ENCODE measurements around the gene CACNA2D3. TPM values are rescaled to one million over a fixed set of nuclear protein-coding genes. Genes with fewer than 3 reads are reported as not detected.
A peak's percentile ranks its signal among the peaks of the same experiment; 100 is the strongest.

The CACNA2D3 gene
- total RNA-seq: under 1 TPM; 0.42 to 0.98 TPM

DNA sequence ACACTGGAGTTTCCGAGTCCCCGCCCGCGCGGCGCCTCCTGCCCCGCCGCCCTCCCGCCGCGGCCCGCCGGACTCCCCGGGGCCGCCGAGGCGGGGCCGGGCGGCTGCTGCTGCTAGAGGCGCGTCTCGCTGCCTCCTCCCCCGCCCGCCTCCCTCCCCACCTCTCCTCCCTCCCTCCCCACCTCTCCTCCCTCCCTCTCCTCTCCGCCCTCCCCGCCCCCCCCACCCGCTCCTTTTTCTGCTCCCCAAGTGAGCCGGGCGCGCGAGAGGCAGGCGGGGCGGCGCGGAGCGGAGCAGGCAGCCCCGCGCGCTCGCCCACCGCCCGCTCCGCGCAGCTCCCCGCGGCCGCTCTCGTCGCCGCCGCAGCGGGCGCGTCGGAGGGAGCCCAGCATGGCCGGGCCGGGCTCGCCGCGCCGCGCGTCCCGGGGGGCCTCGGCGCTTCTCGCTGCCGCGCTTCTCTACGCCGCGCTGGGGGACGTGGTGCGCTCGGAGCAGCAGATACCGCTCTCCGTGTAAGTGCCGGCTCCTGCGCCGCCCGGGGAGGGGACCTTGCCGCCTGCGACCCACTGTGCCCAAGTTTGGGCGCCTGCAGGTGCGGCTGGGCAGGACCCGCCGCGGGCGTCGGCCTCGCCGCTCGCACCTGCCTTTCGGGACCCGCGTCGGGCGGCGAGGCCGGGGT lies at the start of gene CACNA2D3:
Gene CACNA2D3 (plus strand): TSS at position 229 of the 679 bp plus-strand sequence.
- intact Hi-C loops (cut with DNase I): no loop called here
- TF ChIP-seq, protein P1, sequence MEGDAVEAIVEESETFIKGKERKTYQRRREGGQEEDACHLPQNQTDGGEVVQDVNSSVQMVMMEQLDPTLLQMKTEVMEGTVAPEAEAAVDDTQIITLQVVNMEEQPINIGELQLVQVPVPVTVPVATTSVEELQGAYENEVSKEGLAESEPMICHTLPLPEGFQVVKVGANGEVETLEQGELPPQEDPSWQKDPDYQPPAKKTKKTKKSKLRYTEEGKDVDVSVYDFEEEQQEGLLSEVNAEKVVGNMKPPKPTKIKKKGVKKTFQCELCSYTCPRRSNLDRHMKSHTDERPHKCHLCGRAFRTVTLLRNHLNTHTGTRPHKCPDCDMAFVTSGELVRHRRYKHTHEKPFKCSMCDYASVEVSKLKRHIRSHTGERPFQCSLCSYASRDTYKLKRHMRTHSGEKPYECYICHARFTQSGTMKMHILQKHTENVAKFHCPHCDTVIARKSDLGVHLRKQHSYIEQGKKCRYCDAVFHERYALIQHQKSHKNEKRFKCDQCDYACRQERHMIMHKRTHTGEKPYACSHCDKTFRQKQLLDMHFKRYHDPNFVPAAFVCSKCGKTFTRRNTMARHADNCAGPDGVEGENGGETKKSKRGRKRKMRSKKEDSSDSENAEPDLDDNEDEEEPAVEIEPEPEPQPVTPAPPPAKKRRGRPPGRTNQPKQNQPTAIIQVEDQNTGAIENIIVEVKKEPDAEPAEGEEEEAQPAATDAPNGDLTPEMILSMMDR (IDR thresholded peaks at IDR 0.05): no peak
- no peak within 1 kb of the TSS for H3K27ac ChIP-seq
- H3K9me3 ChIP-seq: no peaks in the 10 kb centered on the region
- H3K4me3 ChIP-seq: peak within 1 kb of the TSS; percentile 39
- peak; percentile 56 for DNase-seq
- H3K27me3 ChIP-seq: peaks cover 50% of the 10 kb centered on the region
- H3K9ac ChIP-seq (ENCODE audit: low read depth in 2 of 2, low read length in 2 of 2): no peak within 1 kb of the TSS
- H3K36me3 ChIP-seq: no peaks in the 10 kb centered on the region
- H3K4me1 ChIP-seq: no peaks in the 10 kb centered on the region

DNA sequence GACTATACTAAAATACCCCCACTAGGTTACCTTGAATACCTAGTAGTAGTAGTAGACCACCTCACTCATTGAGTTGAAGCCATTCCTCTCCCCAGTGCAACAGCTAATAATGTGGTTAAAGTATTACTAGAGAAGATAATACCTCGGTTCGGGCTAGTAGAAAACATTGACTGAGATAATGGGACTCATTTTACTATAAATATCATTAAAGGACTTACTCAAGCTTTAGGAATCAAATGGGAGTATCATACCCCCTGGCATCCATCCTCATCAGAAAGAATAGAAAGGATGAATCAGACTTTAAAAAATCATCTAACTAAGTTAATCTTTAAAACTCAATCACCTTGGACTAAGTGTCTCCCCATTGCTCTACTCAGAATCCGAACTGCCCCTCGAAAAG lies 49.0 kb upstream of the CACNA2D3 start:
- no peaks in the 10 kb centered on the region for H3K36me3 ChIP-seq
- H3K9me3 ChIP-seq: no peaks in the 10 kb centered on the region
- no peak for DNase-seq
- intact Hi-C loops (cut with DNase I): no loop called here
- H3K27me3 ChIP-seq: no peaks in the 10 kb centered on the region
- no peak overlapping the region for H3K9ac ChIP-seq (ENCODE audit: low read depth in 2 of 2, low read length in 2 of 2)
- TF ChIP-seq, protein P1 (IDR thresholded peaks at IDR 0.05): no peak
- H3K27ac ChIP-seq: no peak overlapping the region
- H3K4me1 ChIP-seq: no peaks in the 10 kb centered on the region
- no peak overlapping the region for H3K4me3 ChIP-seq

DNA sequence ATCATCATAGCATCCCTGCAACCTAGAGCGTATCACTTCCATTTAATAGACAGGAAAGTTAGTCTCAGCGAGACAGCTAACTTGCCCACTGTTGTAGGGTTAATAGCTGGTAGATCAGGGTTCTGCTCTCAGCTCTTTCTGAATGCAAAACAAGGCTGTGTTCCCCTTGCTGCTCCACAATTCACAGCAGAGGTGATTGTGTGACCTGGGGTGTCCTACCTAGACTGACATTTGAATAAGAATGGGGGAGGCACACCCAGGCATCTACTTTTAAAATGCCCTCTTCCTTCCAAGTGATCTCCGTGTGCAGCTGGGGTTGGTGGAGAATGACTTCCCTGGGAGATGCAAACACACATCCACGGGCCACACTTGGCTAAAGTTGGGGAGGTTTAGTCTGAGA lies 43.0 kb upstream of the CACNA2D3 start:
- H3K36me3 ChIP-seq: no peaks in the 10 kb centered on the region
- no peaks in the 10 kb centered on the region for H3K9me3 ChIP-seq
- intact Hi-C loops (cut with DNase I): no loop called here
- no peaks in the 10 kb centered on the region for H3K4me1 ChIP-seq
- DNase-seq: no peak
- no peak overlapping the region for H3K27ac ChIP-seq
- TF ChIP-seq, protein P1 (IDR thresholded peaks at IDR 0.05): no peak
- no peak overlapping the region for H3K4me3 ChIP-seq
- no peak overlapping the region for H3K9ac ChIP-seq (ENCODE audit: low read depth in 2 of 2, low read length in 2 of 2)
- no peaks in the 10 kb centered on the region for H3K27me3 ChIP-seq

DNA sequence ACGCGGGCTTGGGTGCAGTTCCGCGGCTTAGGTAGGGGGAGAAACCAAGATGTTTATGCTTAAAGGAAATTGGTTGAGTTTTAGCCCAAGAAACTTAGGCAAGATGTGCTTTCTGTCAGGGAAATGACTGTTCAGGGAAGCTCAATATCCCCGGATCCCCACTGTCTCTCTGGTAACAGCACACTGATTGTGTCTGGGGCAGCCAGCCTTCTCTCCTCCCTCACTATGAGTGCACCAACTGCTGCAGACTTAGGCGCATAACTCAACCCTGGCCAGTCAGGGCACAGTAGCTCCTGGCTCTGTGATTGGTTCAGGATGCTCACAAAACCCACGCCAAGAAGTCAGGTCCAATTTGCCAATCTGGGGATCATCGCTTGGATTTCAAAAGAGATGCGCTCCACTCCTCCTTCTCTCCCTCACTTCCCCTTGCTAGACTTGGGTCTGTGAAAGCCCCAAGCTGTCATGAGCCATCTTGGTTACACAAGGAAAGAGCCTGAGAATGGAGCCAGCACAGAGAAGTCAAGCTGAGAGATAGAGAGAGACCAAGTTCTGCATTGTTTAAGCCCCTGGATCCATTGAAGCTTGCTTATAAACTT lies 42.5 kb upstream of the CACNA2D3 start:
- Histone ChIP-seq H3K36me3 (no peaks in the 10 kb centered on the region), H3K27ac (no peak overlapping the region), H3K4me3 (no peak overlapping the region), H3K9ac (ENCODE audit: low read depth in 2 of 2, low read length in 2 of 2) (no peak overlapping the region), H3K27me3 (no peaks in the 10 kb centered on the region), H3K9me3 (no peaks in the 10 kb centered on the region), H3K4me1 (no peaks in the 10 kb centered on the region)
- TF ChIP-seq, protein P1 (IDR thresholded peaks at IDR 0.05): no peak
- DNase-seq: no peak
- intact Hi-C loops (cut with DNase I): no loop called here

GRCh38 chr3:54083921-54084320 lies 38.4 kb upstream of the CACNA2D3 start:
- intact Hi-C loops (cut with DNase I): no loop called here
- peaks cover 13% of the 10 kb centered on the region for H3K27me3 ChIP-seq

More at GRCh38 chr3:54083921-54084320, 38.4 kb upstream of the CACNA2D3 start:
- no peaks in the 10 kb centered on the region for H3K36me3 ChIP-seq
- no peak overlapping the region for H3K4me3 ChIP-seq
- H3K9me3 ChIP-seq: no peaks in the 10 kb centered on the region
- H3K9ac ChIP-seq (ENCODE audit: low read depth in 2 of 2, low read length in 2 of 2): no peak overlapping the region
- TF ChIP-seq, protein P1 (IDR thresholded peaks at IDR 0.05): no peak
- DNase-seq: no peak
- H3K27ac ChIP-seq: no peak overlapping the region
- H3K4me1 ChIP-seq: no peaks in the 10 kb centered on the region

All from colonic mucosa (tissue), 4 donors.